ENCODE measurements around the gene PIP5K1C. TPM values are rescaled to one million over a fixed set of nuclear protein-coding genes. Genes with fewer than 3 reads are reported as not detected.

The PIP5K1C gene
- total RNA-seq, 6 experiments from 2014 or later = 73.8 to 95.6 (median 78.7) TPM

DNA sequence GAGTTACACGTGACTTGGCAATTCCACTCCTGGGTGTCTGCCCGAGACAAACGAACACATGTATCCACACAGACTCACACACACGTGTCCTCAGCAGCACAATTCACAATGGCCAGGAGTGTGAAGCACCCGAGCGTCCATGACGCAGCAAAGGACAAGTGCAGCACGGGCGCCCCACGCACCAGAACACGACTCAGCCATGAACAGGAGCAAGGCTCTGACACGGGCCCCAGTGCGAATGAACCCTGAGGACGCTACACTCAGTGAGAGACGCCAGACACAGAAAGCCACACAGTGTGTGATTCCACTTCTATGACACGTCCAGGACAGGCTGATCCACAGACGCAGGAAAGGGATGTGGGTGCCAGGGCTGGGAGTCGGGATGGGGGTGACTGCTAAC lies 36.4 kb downstream of the PIP5K1C start:
- Mint-ChIP-seq H3K4me1 (ENCODE audit: low read depth) (peaks cover 14% of the 10 kb centered on the region), H3K36me3 (ENCODE audit: low read depth) (peaks cover 21% of the 10 kb centered on the region)
- TF ChIP-seq, protein P1, sequence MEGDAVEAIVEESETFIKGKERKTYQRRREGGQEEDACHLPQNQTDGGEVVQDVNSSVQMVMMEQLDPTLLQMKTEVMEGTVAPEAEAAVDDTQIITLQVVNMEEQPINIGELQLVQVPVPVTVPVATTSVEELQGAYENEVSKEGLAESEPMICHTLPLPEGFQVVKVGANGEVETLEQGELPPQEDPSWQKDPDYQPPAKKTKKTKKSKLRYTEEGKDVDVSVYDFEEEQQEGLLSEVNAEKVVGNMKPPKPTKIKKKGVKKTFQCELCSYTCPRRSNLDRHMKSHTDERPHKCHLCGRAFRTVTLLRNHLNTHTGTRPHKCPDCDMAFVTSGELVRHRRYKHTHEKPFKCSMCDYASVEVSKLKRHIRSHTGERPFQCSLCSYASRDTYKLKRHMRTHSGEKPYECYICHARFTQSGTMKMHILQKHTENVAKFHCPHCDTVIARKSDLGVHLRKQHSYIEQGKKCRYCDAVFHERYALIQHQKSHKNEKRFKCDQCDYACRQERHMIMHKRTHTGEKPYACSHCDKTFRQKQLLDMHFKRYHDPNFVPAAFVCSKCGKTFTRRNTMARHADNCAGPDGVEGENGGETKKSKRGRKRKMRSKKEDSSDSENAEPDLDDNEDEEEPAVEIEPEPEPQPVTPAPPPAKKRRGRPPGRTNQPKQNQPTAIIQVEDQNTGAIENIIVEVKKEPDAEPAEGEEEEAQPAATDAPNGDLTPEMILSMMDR (IDR thresholded peaks at IDR 0.05) = no peak

DNA sequence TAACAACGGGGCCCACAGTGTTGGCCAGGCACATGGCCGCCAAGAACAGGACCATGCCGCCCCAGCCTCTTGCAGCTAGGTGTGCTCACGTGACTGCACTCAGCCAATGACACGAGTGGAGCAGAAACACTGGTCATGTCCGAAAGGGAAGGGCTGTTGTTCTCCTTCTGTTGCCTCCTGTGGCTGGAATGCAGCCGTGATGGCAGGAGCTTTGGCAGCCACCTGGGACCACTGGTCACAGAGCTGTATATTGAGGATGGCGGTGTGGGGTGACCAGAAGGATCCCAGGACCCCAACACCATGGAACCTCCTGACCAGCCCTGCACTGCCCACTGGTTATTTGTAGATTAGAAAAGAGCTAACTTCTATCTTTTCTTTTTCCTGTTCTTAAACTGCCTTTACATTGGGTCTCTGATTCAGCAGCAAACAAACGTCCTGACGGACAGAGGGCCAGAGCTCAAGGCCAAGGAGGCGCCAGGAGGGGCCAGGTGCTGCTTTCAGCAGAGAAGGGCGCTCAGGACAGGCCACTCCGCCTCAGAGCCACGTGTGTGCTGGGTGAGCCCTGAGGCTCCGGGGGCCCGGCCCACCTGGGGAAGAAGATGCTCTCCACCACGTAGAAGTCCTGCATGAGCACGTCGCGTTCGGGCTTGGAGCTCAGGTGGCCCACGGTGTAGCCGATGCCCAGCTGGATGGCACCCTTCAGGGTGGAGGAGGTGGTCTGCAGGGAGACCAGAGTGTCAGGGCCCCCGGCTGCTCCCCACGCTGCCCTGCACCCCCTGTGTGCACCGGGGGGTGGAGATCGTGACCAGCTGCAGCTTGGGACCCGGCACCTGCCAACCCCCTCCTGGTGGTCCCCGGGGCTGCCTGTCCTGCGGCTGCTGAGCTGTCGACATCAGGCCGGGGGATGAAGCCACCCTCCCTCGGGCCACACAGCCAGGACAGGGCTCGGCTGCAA lies 38.7 kb downstream of the PIP5K1C start:
- Mint-ChIP-seq H3K27ac (no peak overlapping the region), H3K4me3 (no peak overlapping the region)
- TF ChIP-seq, protein P1 (IDR thresholded peaks at IDR 0.05) = no peak

More for the DNA sequence above, 36.4 kb downstream of the PIP5K1C start:
- H3K27ac Mint-ChIP-seq = no peak overlapping the region
- peaks cover 2% of the 10 kb centered on the region; the same call in 1 of the 2 replicates for H3K27me3 Mint-ChIP-seq (ENCODE audit: insufficient read depth)
- no peaks in the 10 kb centered on the region for H3K9me3 Mint-ChIP-seq
- DNase-seq = no peak
- H3K4me3 Mint-ChIP-seq = no peak overlapping the region

DNA sequence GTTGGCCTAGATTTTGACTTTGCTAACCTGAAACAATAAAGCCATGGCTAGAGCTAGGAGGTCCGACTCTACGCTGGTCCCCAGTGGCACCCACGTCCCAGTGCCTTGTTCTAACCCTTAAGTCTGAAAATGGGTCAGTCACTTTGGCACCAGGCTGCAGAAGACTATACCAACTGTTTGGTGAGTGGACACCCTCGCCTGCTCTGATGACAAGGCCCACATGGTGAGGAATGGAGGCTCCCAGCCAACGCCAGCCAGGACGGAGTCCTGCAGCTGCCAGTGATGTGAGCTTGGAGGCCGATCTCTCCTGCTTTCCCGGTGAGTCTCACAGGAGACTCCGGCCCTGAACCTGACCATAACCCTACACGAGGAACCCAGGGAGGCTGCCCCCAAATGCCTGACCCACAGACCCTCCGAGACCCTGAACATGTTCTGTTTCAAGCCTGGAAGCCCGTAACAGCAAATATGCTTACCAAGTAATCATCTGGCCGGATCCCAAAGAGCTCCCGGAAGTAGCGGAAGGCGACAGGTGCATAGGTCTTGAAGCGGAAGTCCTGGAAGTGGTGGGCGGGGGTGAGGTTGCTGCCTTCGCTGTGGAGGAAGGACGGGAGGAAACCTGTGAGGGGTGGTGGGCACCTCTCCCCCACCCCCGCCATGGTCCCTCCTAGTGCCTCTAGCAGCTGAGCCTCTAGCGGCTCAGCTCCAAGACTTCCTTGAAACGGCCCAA lies 39.6 kb downstream of the PIP5K1C start:
- peaks cover 29% of the 10 kb centered on the region for H3K36me3 Mint-ChIP-seq (ENCODE audit: low read depth)
- no peak overlapping the region for H3K27ac Mint-ChIP-seq
- peaks cover 2% of the 10 kb centered on the region; the same call in 1 of the 2 replicates for H3K27me3 Mint-ChIP-seq (ENCODE audit: insufficient read depth)
- TF ChIP-seq, protein P1 (IDR thresholded peaks at IDR 0.05) = no peak
- H3K9me3 Mint-ChIP-seq = no peaks in the 10 kb centered on the region
- H3K4me3 Mint-ChIP-seq = no peak overlapping the region
- H3K4me1 Mint-ChIP-seq (ENCODE audit: low read depth) = peaks cover 9% of the 10 kb centered on the region
- no peak for DNase-seq

More for the DNA sequence above, 38.7 kb downstream of the PIP5K1C start:
- Mint-ChIP-seq H3K27me3 (ENCODE audit: insufficient read depth) (no peaks in the 10 kb centered on the region), H3K9me3 (no peaks in the 10 kb centered on the region), H3K4me1 (ENCODE audit: low read depth) (peaks cover 7% of the 10 kb centered on the region), H3K36me3 (ENCODE audit: low read depth) (peaks cover 29% of the 10 kb centered on the region)
- DNase-seq = no peak

DNA sequence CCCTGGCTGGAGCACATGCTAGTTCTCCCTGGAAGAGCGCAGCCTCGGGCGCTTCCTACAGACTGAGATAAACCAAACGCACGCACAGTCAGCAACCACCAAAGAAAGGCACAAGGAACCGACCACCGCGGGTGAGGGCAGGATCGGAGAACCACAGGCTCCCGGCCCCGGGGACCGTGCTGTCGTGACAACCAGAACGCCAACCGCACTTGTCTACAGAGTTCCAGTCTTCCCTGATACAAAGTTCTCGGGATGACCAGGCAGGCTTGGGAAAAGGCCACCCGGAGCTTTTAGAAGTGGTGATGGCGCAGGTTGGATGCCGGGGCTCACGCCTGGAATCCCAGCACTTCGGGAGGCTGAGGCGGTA lies 40.5 kb downstream of the PIP5K1C start:
- no peaks in the 10 kb centered on the region for H3K9me3 Mint-ChIP-seq
- H3K27ac Mint-ChIP-seq = no peak overlapping the region
- no peak overlapping the region for H3K4me3 Mint-ChIP-seq
- TF ChIP-seq, protein P1 (IDR thresholded peaks at IDR 0.05) = no peak
- no peak for DNase-seq
- peaks cover 3% of the 10 kb centered on the region; the same call in 1 of the 2 replicates for H3K27me3 Mint-ChIP-seq (ENCODE audit: insufficient read depth)
- peaks cover 14% of the 10 kb centered on the region for H3K4me1 Mint-ChIP-seq (ENCODE audit: low read depth)
- H3K36me3 Mint-ChIP-seq (ENCODE audit: low read depth) = peaks cover 29% of the 10 kb centered on the region

DNA sequence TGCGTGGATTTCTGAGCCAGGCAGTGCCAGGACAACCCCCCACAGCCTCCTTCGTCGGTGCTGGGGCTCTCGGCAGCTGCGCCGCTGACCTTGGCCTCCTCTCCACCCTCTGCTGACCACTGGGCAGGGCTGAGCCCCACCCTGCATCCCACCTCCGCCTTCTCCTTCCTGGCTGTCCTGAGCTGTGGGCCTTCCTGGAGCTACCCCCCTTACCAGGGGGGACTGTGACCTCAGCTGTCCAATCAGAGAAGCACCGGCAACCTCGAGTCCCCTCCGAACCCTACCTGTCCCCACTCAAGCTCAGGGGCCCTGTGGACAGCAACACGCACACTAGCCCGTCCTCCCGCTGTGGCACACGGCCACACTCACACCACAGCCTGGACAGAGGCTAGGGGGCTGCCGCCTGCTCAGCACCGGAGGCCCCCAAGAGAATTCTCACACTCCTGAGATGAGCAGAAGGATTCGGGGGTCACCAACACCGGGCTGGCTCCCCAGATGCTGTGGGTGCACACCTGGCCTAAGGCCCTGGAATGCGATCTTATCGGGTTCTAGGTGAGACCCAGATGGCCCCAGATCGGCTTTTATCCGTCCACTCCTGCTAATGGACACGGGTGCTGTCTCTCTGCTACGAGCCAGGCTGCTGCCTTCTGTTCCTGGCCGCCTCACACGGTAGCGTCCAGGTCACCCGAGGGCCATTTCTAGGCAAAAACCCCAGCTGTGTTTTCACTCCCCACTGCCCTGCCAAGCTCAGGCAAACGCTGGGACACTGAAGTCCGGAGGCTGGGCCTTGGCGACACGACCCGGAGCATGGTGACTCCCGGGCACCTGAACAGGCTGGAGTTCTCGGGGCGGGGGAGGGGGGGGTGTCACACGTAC lies 41.2 kb downstream of the PIP5K1C start:
- Mint-ChIP-seq H3K4me1 (ENCODE audit: low read depth) (peaks cover 14% of the 10 kb centered on the region), H3K4me3 (no peak overlapping the region), H3K27me3 (ENCODE audit: insufficient read depth) (peaks cover 3% of the 10 kb centered on the region; the same call in 1 of the 2 replicates), H3K9me3 (no peaks in the 10 kb centered on the region), H3K27ac (no peak overlapping the region), H3K36me3 (ENCODE audit: low read depth) (peaks cover 29% of the 10 kb centered on the region)
- TF ChIP-seq, protein P1 (IDR thresholded peaks at IDR 0.05) = no peak
- no peak for DNase-seq
